IMR-90 (cell line): ENCODE data around the gene ANKFN1. TPM values are rescaled to one million over a fixed set of nuclear protein-coding genes. Genes with fewer than 3 reads are reported as not detected.

ENCODE experiments used
- ATAC-seq: fragments of 200-7000 bp; cut with Tn5 transposase; 2 replicates; pipeline ENCODE4 v1.9.1; 2020; ENCODE audit warnings: low read depth, mild to moderate bottlenecking, moderate library complexity
- BruUV-seq: library from RNA; stranded (reverse); fragments of 400-500 nt; replicated peaks from 2 replicates; lab custom pipeline; 2021; lab: Mats Ljungman, UMichigan
- CTCF ChIA-PET: fragments of 300-600 bp; formaldehyde crosslinking; extraction: SDS; loops from one replicate; lab custom pipeline; 2021; ENCODE audit warnings: antibody characterized with exemption; lab: Yijun Ruan, JAX
- POLR2A ChIA-PET: fragments of 300-600 bp; sonication (Branson Sonifier 250); formaldehyde crosslinking; loops from one replicate; lab custom pipeline; 2022; ENCODE audit warnings: antibody characterized with exemption; ENCODE audit not compliant: unreplicated experiment; lab: Charles Lee
- DNase-seq: peaks from one replicate; pipeline ENCODE4 v3.0.0; 2013
- H2AFZ ChIP-seq: replicated peaks from 2 replicates; pipeline ENCODE3; 2013; ENCODE audit warnings: low read length, mild to moderate bottlenecking; ENCODE audit not compliant: poor library complexity
- H2AK5ac ChIP-seq: 2 replicates; pipeline ENCODE4 v1.6.1; 2013; ENCODE audit warnings: low read depth, low read length, inconsistent platforms
- H2AK9ac ChIP-seq: replicated peaks from 2 replicates; pipeline ENCODE3; 2013; ENCODE audit warnings: mild to moderate bottlenecking, low read depth, low read length, moderate library complexity; ENCODE audit not compliant: poor library complexity
- H2BK120ac ChIP-seq: 2 replicates; pipeline ENCODE4 v1.6.1; 2013; ENCODE audit warnings: low read depth, low read length, inconsistent platforms
- H2BK15ac ChIP-seq: 3 replicates; pipeline ENCODE4 v1.6.1; 2013; ENCODE audit warnings: low read depth, low read length, inconsistent platforms
- H2BK20ac ChIP-seq: 2 replicates; pipeline ENCODE4 v1.6.1; 2013; ENCODE audit warnings: low read depth, mild to moderate bottlenecking, inconsistent platforms, low read length, moderate library complexity
- H2BK5ac ChIP-seq: 2 replicates; pipeline ENCODE4 v1.6.1; 2013; ENCODE audit warnings: mild to moderate bottlenecking, low read depth, low read length, inconsistent platforms; ENCODE audit not compliant: poor library complexity, severe bottlenecking
- H3K14ac ChIP-seq: replicated peaks from 2 replicates; pipeline ENCODE4 v1.6.1; 2013; ENCODE audit warnings: low read depth, low read length, inconsistent platforms
- H3K18ac ChIP-seq: 2 replicates; pipeline ENCODE4 v1.6.1; 2013; ENCODE audit warnings: low read depth, low read length, control low read depth
- H3K23ac ChIP-seq: 2 replicates; pipeline ENCODE4 v1.6.1; 2013; ENCODE audit warnings: low read depth, low read length, inconsistent platforms
- H3K27ac ChIP-seq: 2 replicates; pipeline ENCODE4 v1.5.1; 2013; ENCODE audit warnings: mild to moderate bottlenecking, control low read depth, low read length; ENCODE audit not compliant: insufficient read depth
- H3K27me3 ChIP-seq: 2 replicates; pipeline ENCODE4 v1.6.1; 2013; ENCODE audit warnings: low read length; ENCODE audit not compliant: control insufficient read depth, insufficient read depth
- H3K36me3 ChIP-seq: 2 replicates; pipeline ENCODE4 v1.6.1; 2013; ENCODE audit warnings: low read length, mixed read lengths; ENCODE audit not compliant: control insufficient read depth, insufficient read depth
- H3K4ac ChIP-seq: 2 replicates; pipeline ENCODE4 v1.6.1; 2013; ENCODE audit warnings: low read depth, low read length, inconsistent platforms
- H3K4me1 ChIP-seq: 2 replicates; pipeline ENCODE4 v1.6.1; 2013; ENCODE audit warnings: low read length, mixed read lengths; ENCODE audit not compliant: control insufficient read depth, insufficient read depth
- H3K4me2 ChIP-seq: 2 replicates; pipeline ENCODE4 v1.6.1; 2013; ENCODE audit warnings: low read depth, mild to moderate bottlenecking, control low read depth, low read length, moderate library complexity
- H3K4me3 ChIP-seq: 2 replicates; pipeline ENCODE4 v1.5.1; 2013; ENCODE audit warnings: low read depth, mild to moderate bottlenecking, control low read depth, low read length, moderate library complexity; ENCODE audit not compliant: insufficient read depth
- H3K56ac ChIP-seq: 2 replicates; pipeline ENCODE4 v1.6.1; 2013; ENCODE audit warnings: low read length, inconsistent platforms; ENCODE audit not compliant: insufficient read depth; ENCODE audit errors: extremely low read depth
- H3K79me1 ChIP-seq, 2 experiments: 2 replicates each; pipeline ENCODE4 v1.6.1; 2013; ENCODE audit warnings: low read length in 2 of 2, inconsistent platforms in 1 of 2, low read depth in 1 of 2
- H3K9ac ChIP-seq: 2 replicates; pipeline ENCODE4 v1.6.1; 2013; ENCODE audit warnings: low read depth, low read length, control low read depth
- H3K9me1 ChIP-seq: 2 replicates; pipeline ENCODE4 v1.6.1; 2013; ENCODE audit warnings: low read length, inconsistent platforms; ENCODE audit not compliant: insufficient read depth
- H3K9me3 ChIP-seq: 2 replicates; pipeline ENCODE4 v1.6.1; 2013; ENCODE audit warnings: low read length; ENCODE audit not compliant: control insufficient read depth, insufficient read depth
- H4K20me1 ChIP-seq: 2 replicates; pipeline ENCODE4 v1.6.1; 2013; ENCODE audit warnings: low read length, inconsistent platforms; ENCODE audit not compliant: insufficient read depth
- H4K5ac ChIP-seq: 2 replicates; pipeline ENCODE4 v1.6.1; 2013; ENCODE audit warnings: mild to moderate bottlenecking, low read depth, low read length, control low read depth
- H4K8ac ChIP-seq, 2 experiments: 2 replicates each; pipeline ENCODE4 v1.6.1; 2013; ENCODE audit warnings: low read depth in 2 of 2, low read length in 2 of 2, control low read depth in 1 of 2, inconsistent platforms in 1 of 2
- H4K91ac ChIP-seq: 2 replicates; pipeline ENCODE4 v1.6.1; 2013; ENCODE audit warnings: low read depth, low read length, inconsistent platforms; ENCODE audit not compliant: insufficient read depth
- CHD1 ChIP-seq: IDR thresholded peaks from 2 replicates; pipeline ENCODE4 v1.6.1; 2012; ENCODE audit warnings: low read depth, low read length, improper control_type of control experiment
- CTCF ChIP-seq: conservative IDR thresholded peaks from 2 replicates; pipeline ENCODE4 v1.5.1; 2012; ENCODE audit warnings: mild to moderate bottlenecking, low read depth, low read length, improper control_type of control experiment
- MAFK ChIP-seq: IDR thresholded peaks from 2 replicates; pipeline ENCODE4 v1.6.1; 2012; ENCODE audit warnings: low read depth, low read length, improper control_type of control experiment
- MAZ ChIP-seq: IDR thresholded peaks from 2 replicates; pipeline ENCODE4 v1.6.1; 2012; ENCODE audit warnings: low read depth, mild to moderate bottlenecking, low read length, improper control_type of control experiment, moderate library complexity, borderline replicate concordance
- MXI1 ChIP-seq: IDR thresholded peaks from 2 replicates; pipeline ENCODE4 v1.6.1; 2012; ENCODE audit warnings: low read depth, mild to moderate bottlenecking, low read length, moderate library complexity, borderline replicate concordance
- RAD21 ChIP-seq: IDR thresholded peaks from 2 replicates; pipeline ENCODE4 v1.6.1; 2012; ENCODE audit warnings: low read length, improper control_type of control experiment
- SMC3 ChIP-seq: fragments of 150-350 bp; IDR thresholded peaks from 2 replicates; pipeline ENCODE4 v1.6.1; 2016; ENCODE audit warnings: low read depth, mild to moderate bottlenecking, antibody characterized with exemption, low read length, moderate library complexity
- USF2 ChIP-seq: fragments of 150-350 bp; IDR thresholded peaks from 2 replicates; pipeline ENCODE4 v1.6.1; 2017; ENCODE audit warnings: mild to moderate bottlenecking, antibody characterized with exemption, low read length, low read depth
- WGBS, 2 experiments: methylation state at CpG; one replicate each; pipeline versions ENCODE4 v1.1.5 to v1.1.7; 2013; ENCODE audit warnings: missing lambda C conversion rate in 2 of 2; ENCODE audit not compliant: insufficient read length in 1 of 2; ENCODE audit errors: extremely low coverage in 2 of 2; 5-methylcytosine and 5-hydroxymethylcytosine counted together
- dilution Hi-C: fragments of 300-500 bp; cut with HindIII; formaldehyde crosslinking; loops from one replicate; pipeline ENCODE4 v1.14.3; 2018; ENCODE audit warnings: low sequenced_read_pairs; ENCODE audit not compliant: unreplicated experiment
- in situ Hi-C: fragments of 300-500 bp; cut with MboI; formaldehyde crosslinking; loops from 3 replicates; pipeline ENCODE4 v1.14.3; 2019; ENCODE audit warnings: low sequenced_read_pairs, inconsistent platforms, mixed read lengths
- intact Hi-C: fragments of 100-400 bp; cut with micrococcal nuclease; formaldehyde crosslinking; loops from 2 replicates; pipeline ENCODE4 v1.10.0; 2022
- polyA plus RNA-seq, 3 experiments: library from polyadenylated mRNA; depleted of rRNA; stranded (reverse); fragments of >200 nt; gene quantifications; 2 replicates each; pipeline ENCODE4 v1.2.3, GENCODE V29; 2012; ENCODE audit warnings: low replicate concordance in 1 of 3
- total RNA-seq: library from RNA; depleted of rRNA; stranded (reverse); fragments of >200 nt; gene quantifications from 2 replicates; pipeline ENCODE4 v1.2.3, GENCODE V29; 2012

The ANKFN1 gene
- total and polyA plus RNA-seq, 2 of the 4 experiments (the other 2 are of a cell fraction): not detected

GRCh38 chr17:56499799-56500388 lies 346.6 kb downstream of the ANKFN1 start:
- Histone ChIP-seq H3K23ac (no peak overlapping the region), H3K4me1 (no peaks in the 10 kb centered on the region), H2AK5ac (no peak overlapping the region), H2AFZ (no peak overlapping the region), H3K4ac (no peak overlapping the region), H2BK20ac (no peak overlapping the region), H2BK5ac (no peak overlapping the region), H3K27ac (no peak overlapping the region), H3K27me3 (no peaks in the 10 kb centered on the region; the same call in 1 of the 2 replicates), H3K4me3 (no peak overlapping the region), H4K20me1 (no peaks in the 10 kb centered on the region), H2AK9ac (no peak overlapping the region), H3K36me3 (no peaks in the 10 kb centered on the region), H3K18ac (no peak overlapping the region), H4K91ac (no peak overlapping the region), H2BK15ac (no peak overlapping the region), H3K9ac (no peak overlapping the region), H4K5ac (no peak overlapping the region), H4K8ac (no peak overlapping the region), H2BK120ac (no peak overlapping the region), H3K56ac (no peak overlapping the region), H3K4me2 (no peak overlapping the region), H3K14ac (no peak overlapping the region), H3K79me1 (no peaks in the 10 kb centered on the region), H3K9me3 (no peaks in the 10 kb centered on the region), H3K9me1 (no peaks in the 10 kb centered on the region)
- no peak for ATAC-seq
- in situ Hi-C loops (no loop called here), dilution Hi-C loops (no loop called here), intact Hi-C loops (loop anchor here (1.0 kb wide), 2 partner anchors 216 to 280 kb away; no protein-coding TSS in a partner anchor)
- TF ChIP-seq SMC3 (peak; percentile 57), RAD21 (peak; percentile 63), MXI1 (no peak), USF2 (no peak), MAFK (no peak), CHD1 (no peak), MAZ (no peak), CTCF (peak; percentile 54)
- WGBS, 2 experiments: no CpG with 5 or more reads among the region's 1 CpG
- ChIA-PET CTCF (interaction anchor here (0.6 to 1.7 kb wide), 6 partner anchors 9 to 387 kb away, joined by 3 to 7 read pairs (median 4); no protein-coding TSS in a partner anchor), POLR2A (no interaction called here)
- BruUV-seq: no TSS peak
- DNase-seq: peak; percentile 37
